HG03575 (cell line): ENCODE data around the gene CHRM2.

Experiments used
- ATAC-seq: cut with Tn5 transposase; IDR thresholded peaks from one replicate; pipeline ENCODE4 v1.9.1; 2021; ENCODE audit not compliant: unreplicated experiment, insufficient number of reproducible peaks, low FRiP score; ENCODE audit errors: extremely low read depth

Gene CHRM2

DNA sequence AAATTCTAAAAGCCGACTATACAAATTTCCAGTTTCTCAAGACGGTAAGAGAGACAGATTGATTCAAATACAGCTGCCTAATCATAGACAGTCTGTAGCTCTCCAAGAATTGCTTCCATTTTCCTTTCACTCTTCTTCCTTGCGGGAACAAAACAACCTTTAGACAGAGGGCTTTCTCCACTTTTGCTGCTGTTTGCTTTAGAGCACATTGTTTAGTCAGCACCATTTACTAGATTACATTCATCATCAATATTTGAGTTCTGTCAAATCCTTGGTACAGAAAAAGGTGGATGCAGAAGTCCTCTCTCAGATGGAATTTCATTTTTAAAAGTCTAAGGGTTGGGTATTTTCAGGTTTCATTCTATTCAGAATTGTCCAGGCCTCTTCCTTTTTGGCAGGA, 137.4 kb downstream of the CHRM2 start:
- ATAC-seq, result no peak

GRCh38 chr7:137006293-137006692, 137.8 kb downstream of the CHRM2 start:
- ATAC-seq, result no peak

DNA sequence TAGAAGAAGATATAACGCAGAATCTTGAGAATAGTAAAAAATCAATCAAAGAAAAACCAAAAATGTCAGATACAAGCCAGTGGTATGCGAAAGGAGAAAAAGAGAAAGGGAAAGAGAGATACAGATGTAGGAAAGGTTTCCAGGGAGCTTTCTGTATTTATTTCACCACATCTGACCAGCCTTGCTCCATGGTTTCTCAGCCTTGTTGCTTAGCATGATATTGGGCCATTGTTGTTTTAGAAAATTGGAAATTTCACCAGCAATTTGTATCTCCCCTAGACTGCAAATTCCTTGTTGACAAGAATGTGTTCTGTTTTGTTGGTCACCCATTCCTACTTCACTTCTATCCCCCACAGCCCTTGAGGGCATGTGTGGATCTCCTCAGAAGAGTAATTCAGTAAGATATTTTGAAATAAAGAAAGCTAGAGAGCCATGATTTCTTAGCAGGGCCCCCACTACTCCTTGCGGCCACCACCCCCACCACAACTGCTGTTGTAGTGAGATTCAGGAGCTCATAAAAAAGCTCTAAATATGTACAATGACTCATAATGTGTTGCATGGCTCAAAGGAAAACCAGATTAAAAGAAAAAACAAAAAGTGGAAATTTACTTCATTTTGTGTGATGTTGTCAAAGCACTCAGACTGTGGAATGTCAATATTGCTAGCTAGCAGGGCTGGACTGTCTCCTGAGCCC, 138.7 kb downstream of the CHRM2 start:
- no peak for ATAC-seq

GRCh38 chr7:137009404-137009803, 141.0 kb downstream of the CHRM2 start:
- no peak for ATAC-seq

DNA sequence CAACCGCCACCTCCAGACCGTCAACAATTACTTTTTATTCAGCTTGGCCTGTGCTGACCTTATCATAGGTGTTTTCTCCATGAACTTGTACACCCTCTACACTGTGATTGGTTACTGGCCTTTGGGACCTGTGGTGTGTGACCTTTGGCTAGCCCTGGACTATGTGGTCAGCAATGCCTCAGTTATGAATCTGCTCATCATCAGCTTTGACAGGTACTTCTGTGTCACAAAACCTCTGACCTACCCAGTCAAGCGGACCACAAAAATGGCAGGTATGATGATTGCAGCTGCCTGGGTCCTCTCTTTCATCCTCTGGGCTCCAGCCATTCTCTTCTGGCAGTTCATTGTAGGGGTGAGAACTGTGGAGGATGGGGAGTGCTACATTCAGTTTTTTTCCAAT, 146.6 kb downstream of the CHRM2 start:
- no peak for ATAC-seq

GRCh38 chr7:137017221-137017620, 148.8 kb downstream of the CHRM2 start:
- ATAC-seq, result no peak

GRCh38 chr7:137018468-137018867, 150.0 kb downstream of the CHRM2 start:
- ATAC-seq, result no peak

GRCh38 chr7:137020351-137020750, 151.9 kb downstream of the CHRM2 start:
- ATAC-seq, result no peak

GRCh38 chr7:137025469-137026175, 157.2 kb downstream of the CHRM2 start:
- no peak for ATAC-seq

GRCh38 chr7:137026176-137026500, 157.7 kb downstream of the CHRM2 start:
- no peak for ATAC-seq

- ATAC-seq, result no peak
Observed at GRCh38 chr7:137032436-137032835, 164.0 kb downstream of the CHRM2 start.

- ATAC-seq, result no peak
Observed at GRCh38 chr7:137036768-137037167, 168.3 kb downstream of the CHRM2 start.

DNA sequence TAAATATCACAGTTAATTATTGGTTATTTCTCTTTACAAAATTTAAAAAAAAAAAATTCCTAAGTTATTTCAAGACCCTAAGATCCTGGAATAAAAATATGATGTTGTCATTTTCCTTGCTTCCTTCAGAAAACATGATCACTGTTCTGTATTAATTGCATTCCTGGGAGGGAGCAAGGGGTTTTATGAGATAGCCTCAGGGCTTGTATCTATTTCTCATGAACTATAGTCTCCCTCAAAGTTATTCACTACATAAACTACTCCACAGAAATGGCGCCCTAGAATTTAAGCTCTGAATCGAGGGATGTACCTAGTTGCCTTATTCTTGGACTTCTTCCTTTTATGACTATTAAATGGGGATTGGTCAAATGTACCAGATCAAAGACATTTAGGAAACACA, 170.3 kb downstream of the CHRM2 start:
- ATAC-seq, result no peak

- no peak for ATAC-seq
Observed at GRCh38 chr7:137040745-137041144, 172.3 kb downstream of the CHRM2 start.

GRCh38 chr7:137045573-137045972, 177.1 kb downstream of the CHRM2 start:
- no peak for ATAC-seq

DNA sequence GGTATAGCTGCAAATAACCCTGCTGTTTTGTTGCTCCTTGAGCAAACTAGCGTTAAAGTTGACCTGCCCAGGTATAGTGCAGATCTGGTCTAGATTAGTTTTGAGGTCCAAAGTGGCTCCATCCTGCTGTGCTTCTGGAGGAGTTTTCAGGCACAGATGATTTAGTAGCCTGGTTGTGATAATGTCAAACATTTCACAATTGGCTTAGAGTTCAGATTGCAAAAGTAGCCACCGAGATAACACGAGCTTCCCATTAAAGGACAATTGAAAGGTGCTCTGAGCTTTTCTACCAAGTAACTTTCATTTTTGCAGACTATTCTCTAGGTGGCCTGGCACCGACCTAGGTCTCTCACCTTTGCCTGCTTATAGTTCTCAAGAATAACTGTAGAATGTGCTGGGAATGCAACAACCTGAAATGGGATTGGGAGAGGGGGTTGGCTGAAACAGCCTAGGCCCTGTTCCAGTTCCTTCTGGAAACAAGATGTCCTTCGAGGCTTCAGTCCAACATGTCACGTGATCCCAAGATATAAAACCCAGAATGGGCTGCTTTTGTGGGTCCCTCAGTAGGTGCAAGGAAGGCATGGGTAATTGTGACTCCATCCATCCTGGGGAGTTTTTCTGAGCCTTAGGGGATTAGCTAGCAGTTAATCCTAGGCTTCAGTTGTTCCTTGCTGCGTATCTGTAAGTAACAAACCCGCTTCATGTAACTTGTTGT, 201.0 kb downstream of the CHRM2 start:
- no peak for ATAC-seq
